Breast epithelium (tissue), 3 donors: Measurements from ENCODE around the gene TINAG.

Experiments
- CTCF ChIP-seq, 3 donors: fragments of 450-650 bp; IDR thresholded peaks; one replicate each; pipeline ENCODE4 v1.5.1; 2016 to 2017; ENCODE audit warnings: antibody characterized with exemption in 3 of 3, mild to moderate bottlenecking in 3 of 3, moderate library complexity in 3 of 3
- POLR2A ChIP-seq: fragments of 450-650 bp; IDR thresholded peaks from one replicate; pipeline ENCODE4 v1.6.1; 2016; ENCODE audit warnings: antibody characterized with exemption, mild to moderate bottlenecking, moderate library complexity
- POLR2AphosphoS5 ChIP-seq, 3 donors: sonication (generic); formaldehyde crosslinking; IDR thresholded peaks; one replicate each; pipeline ENCODE4 v1.6.1; 2017; ENCODE audit warnings: antibody characterized with exemption in 3 of 3

- TF ChIP-seq CTCF (IDR thresholded peaks at IDR 0.05) = no peak
- TF ChIP-seq POLR2A = no peak
- TF ChIP-seq POLR2AphosphoS5 (IDR thresholded peaks at IDR 0.05) = no peak
Observed at GRCh38 chr6:54286141-54286540, 22.1 kb upstream of the TINAG start.
